ENCODE data around the gene SV2A. TPM values are rescaled to one million over a fixed set of nuclear protein-coding genes. Genes with fewer than 3 reads are reported as not detected.

SV2A gene
- total and polyA plus RNA-seq, 2 donors (not counting 1 experiment from before 2014, with no cell fraction given), result 0.07 to 0.24 TPM

DNA sequence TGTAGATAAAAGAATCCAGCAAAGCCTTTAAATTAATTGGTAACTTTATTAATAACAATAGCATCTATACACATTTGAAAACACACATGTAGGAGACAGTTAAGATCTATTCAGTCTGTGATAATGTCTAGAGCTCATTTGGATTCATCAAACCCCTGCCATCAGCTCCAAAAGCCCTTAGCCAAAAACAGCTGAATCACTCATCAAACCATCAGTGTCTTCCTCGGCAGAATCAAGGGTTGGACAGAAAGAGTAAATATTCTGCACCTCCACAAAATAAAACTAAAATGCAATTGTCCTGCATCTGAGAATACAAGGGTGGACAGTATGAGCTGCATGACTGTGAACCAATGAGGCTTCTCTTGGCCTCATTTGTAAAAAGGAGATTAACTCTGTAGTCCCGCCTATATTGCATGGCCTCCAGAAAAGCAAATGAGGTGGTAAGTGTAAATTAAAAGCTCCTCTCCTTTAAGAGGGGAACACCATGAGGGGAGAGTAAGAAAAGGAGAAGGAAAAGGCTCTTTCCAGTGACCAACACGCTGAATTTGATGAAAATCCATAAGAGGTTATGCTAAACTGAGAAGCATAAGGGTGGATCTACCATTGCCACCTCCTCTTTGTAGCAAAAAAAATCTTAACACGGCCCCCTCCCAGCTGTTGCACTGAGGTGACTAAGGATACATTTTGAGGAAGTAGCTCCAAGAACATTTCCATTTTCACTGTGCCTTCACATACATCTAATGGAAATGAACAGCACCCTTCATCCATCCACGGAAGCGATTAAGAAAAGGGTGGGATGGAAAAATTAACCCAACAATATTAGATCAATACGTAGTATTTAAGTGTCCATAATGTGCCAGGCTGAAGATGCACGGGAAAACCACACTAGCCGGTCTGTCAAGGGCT lies 33.0 kb downstream of the SV2A start:
- no CpG with 5 or more reads among the region's 9 CpGs for WGBS (ENCODE audit: insufficient coverage)
- Mint-ChIP-seq H3K9me3 (ENCODE audit: insufficient read depth) (no peaks in the 10 kb centered on the region), H3K4me1 (peaks cover 12% of the 10 kb centered on the region), H3K27ac (no peak overlapping the region), H3K27me3 (no peaks in the 10 kb centered on the region), H3K4me3 (no peak overlapping the region)
- peak overlapping the region; percentile 83 for H3K9ac ChIP-seq (ENCODE audit: low read length)
- CTCF ChIA-PET, result interaction anchor here (0.9 to 1.3 kb wide), 2 partner anchors 39 to 166 kb away, joined by 5 to 6 read pairs; no protein-coding TSS in a partner anchor
- peaks cover 45% of the 10 kb centered on the region for H3K79me2 ChIP-seq (ENCODE audit: control insufficient read depth, insufficient read depth, low read length)
- H3K4me2 ChIP-seq (replicated peaks; ENCODE audit: low read depth, low read length, poor library complexity, severe bottlenecking), result peak overlapping the region; percentile 91
- intact Hi-C loops (cut with micrococcal nuclease), result loop anchor here (2.0 kb wide), 1 partner anchor 14 kb away; the partner anchor contains the start of gene BOLA1
- H3K27me3 ChIP-seq (replicated peaks in 1 of 4; ENCODE audit: control extremely low read depth in 1 of 4, control insufficient read depth in 3 of 4, insufficient read depth in 4 of 4, low read length in 3 of 4), result no peaks in the 10 kb centered on the region
- no peak for ATAC-seq (ENCODE audit: low read depth)
- DNase-seq, result peak; percentile 64
- POLR2A ChIA-PET, result interaction anchor here (0.5 to 4.9 kb wide), 4 partner anchors 35 to 1451 kb away, joined by 3 to 51 read pairs (median 16); no protein-coding TSS in a partner anchor
- peaks cover 0 to 5% (median 0%) of the 10 kb centered on the region in 3 donors for H3K9me3 ChIP-seq (ENCODE audit: control extremely low read depth in 1 of 3, control insufficient read depth in 2 of 3, insufficient read depth in 1 of 3, low read length in 2 of 3)
- peaks cover 0 to 4% of the 10 kb centered on the region in 2 experiments for H3K36me3 ChIP-seq (replicated peaks in 1 of 2; ENCODE audit: control extremely low read depth in 1 of 2, control insufficient read depth in 1 of 2, extremely low read depth in 1 of 2, insufficient read depth in 2 of 2, low read length in 1 of 2)
- H2AFZ ChIP-seq (ENCODE audit: insufficient read depth, low read depth, low read length, poor library complexity, severe bottlenecking), result no peak overlapping the region
- H4K20me1 ChIP-seq (ENCODE audit: control insufficient read depth, insufficient read depth, low read length, poor library complexity, severe bottlenecking), result peaks cover 29% of the 10 kb centered on the region
- no peak for TF ChIP-seq EZH2 (IDR thresholded peaks at IDR 0.05; ENCODE audit: borderline replicate concordance, insufficient read depth, low read depth, low read length, poor library complexity, severe bottlenecking)
- TF ChIP-seq, protein P1, sequence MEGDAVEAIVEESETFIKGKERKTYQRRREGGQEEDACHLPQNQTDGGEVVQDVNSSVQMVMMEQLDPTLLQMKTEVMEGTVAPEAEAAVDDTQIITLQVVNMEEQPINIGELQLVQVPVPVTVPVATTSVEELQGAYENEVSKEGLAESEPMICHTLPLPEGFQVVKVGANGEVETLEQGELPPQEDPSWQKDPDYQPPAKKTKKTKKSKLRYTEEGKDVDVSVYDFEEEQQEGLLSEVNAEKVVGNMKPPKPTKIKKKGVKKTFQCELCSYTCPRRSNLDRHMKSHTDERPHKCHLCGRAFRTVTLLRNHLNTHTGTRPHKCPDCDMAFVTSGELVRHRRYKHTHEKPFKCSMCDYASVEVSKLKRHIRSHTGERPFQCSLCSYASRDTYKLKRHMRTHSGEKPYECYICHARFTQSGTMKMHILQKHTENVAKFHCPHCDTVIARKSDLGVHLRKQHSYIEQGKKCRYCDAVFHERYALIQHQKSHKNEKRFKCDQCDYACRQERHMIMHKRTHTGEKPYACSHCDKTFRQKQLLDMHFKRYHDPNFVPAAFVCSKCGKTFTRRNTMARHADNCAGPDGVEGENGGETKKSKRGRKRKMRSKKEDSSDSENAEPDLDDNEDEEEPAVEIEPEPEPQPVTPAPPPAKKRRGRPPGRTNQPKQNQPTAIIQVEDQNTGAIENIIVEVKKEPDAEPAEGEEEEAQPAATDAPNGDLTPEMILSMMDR (IDR thresholded peaks at IDR 0.05), result no peak
- H3K4me1 ChIP-seq (ENCODE audit: control insufficient read depth in 2 of 2, insufficient read depth in 2 of 2, low read length in 2 of 2), result peaks cover 23 to 33% of the 10 kb centered on the region in 2 donors
- H3K4me3 ChIP-seq (ENCODE audit: control extremely low read depth in 1 of 5, extremely low read depth in 1 of 5, insufficient read depth in 1 of 5, low read depth in 2 of 5, low read length in 4 of 5), result peak overlapping the region; percentile 81 to 97 (median 84)
- peak overlapping the region; percentile 86 to 89 for H3K27ac ChIP-seq (ENCODE audit: low read length in 2 of 2)

Data from B cell (primary cell).